Right lobe of liver (tissue), 6 donors: ENCODE data around the gene PCNT. TPM values are rescaled to one million over a fixed set of nuclear protein-coding genes. Genes with fewer than 3 reads are reported as not detected.

Experiments used
- ATAC-seq, 4 donors: fragments of 200-7000 bp; cut with Tn5 transposase; one replicate each; pipeline ENCODE4 v1.9.1; 2020; ENCODE audit warnings: mild to moderate bottlenecking in 4 of 4, moderate library complexity in 4 of 4
- DNase-seq, 3 donors: peaks; one replicate each; pipeline ENCODE4 v3.0.0-alpha.2; 2020
- H3K27ac ChIP-seq, 3 donors: fragments of 200-600 bp; one replicate each; pipeline ENCODE4 v1.8.0; 2022
- H3K27me3 ChIP-seq, 2 donors: fragments of 200-600 bp; one replicate each; pipeline ENCODE4 v1.8.0; 2022
- H3K36me3 ChIP-seq, 4 donors: fragments of 200-600 bp; sonication (generic) in 1 of 4; one replicate each; pipeline versions ENCODE4 v1.5.1 to v1.8.0; 2017 to 2022; ENCODE audit warnings: control low read depth in 1 of 4
- H3K4me1 ChIP-seq, 4 donors: fragments of 200-600 bp; sonication (generic) in 1 of 4; one replicate each; pipeline versions ENCODE4 v1.5.1 to v1.8.0; 2017 to 2022; ENCODE audit warnings: control low read depth in 1 of 4
- H3K4me3 ChIP-seq, 3 donors: fragments of 200-600 bp; one replicate each; pipeline ENCODE4 v1.8.0; 2022
- H3K9me3 ChIP-seq, 4 donors: fragments of 200-600 bp; sonication (generic) in 1 of 4; one replicate each; pipeline versions ENCODE4 v1.5.1 to v1.8.0; 2017 to 2022; ENCODE audit warnings: control low read depth in 1 of 4
- POLR2A ChIP-seq: fragments of 450-650 bp; IDR thresholded peaks from one replicate; pipeline ENCODE4 v1.6.1; 2017; ENCODE audit warnings: antibody characterized with exemption, mild to moderate bottlenecking
- WGBS: methylation state at CpG from one replicate; pipeline ENCODE4 v1.1.6; 2018; ENCODE audit warnings: low coverage, low lambda C conversion rate; ENCODE audit not compliant: insufficient coverage; ENCODE audit errors: missing lambda C conversion rate; 5-methylcytosine and 5-hydroxymethylcytosine counted together
- intact Hi-C, 2 donors: fragments of 100-400 bp; cut with DNase I; formaldehyde crosslinking; loops; one replicate each; pipeline versions ENCODE4 v1.11.2 to v1.14.1; 2022
- total RNA-seq, 6 experiments: library from RNA; depleted of rRNA in 2 of 6; stranded (reverse); fragments of >200 nt in 2 of 6; fragmentation: NEBNext Ultra II Directional in 3 of 6; extraction: Animal tissue kit (Norgen Biotek cat#: 25700) in 3 of 6; gene quantifications; one replicate each; pipeline versions ENCODE4 v1.1.0 to v1.2.4, GENCODE V29; 2016 to 2023
- TF ChIP-seq, protein P1 (sequence below), 4 donors: fragments of 200-600 bp in 3 of 4; fragments of 450-650 bp in 1 of 4; IDR thresholded peaks; one replicate each; pipeline versions ENCODE4 v1.5.1 to v1.8.0; 2016 to 2022; ENCODE audit warnings: antibody characterized with exemption in 4 of 4, mild to moderate bottlenecking in 2 of 4
- donor health status: DM: no; HTN: yes; CAD: no.
- donor health status: DM: no; HTN: no; CAD: no.
- donor health status: DM: no; HTN: no; CAD: no.
- donor health status: DM: no; HTN: yes; CAD: no.
- donor health status: DM: no; HTN: yes; CAD: no.

Gene PCNT
- total RNA-seq, 6 experiments from 2014 or later: 9.9 to 18.2 (median 14.1) TPM

DNA sequence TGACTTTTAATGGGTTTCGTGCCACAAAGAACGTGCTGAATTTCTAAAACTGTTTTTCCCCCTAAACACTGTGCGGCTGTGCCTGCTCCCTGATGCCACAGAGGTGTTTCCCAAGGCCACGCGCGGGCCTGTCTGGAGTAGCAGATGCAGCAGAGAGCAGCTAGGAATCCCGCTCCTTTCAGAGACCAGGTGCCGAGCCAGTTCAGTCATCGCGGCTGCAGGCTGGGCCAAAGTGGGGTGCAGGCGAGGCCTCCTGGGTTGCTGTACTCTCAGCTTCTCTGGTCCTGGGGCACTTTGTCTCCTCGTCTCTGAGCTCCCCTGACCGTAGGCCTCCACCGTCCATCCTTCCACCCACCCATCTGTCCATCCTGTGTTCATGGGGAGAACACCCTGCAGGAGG, 117.4 kb downstream of the PCNT start:
- ATAC-seq: no peak
- Histone ChIP-seq H3K27me3 (no peaks in the 10 kb centered on the region), H3K36me3 (peaks cover 0 to 50% (median 9%) of the 10 kb centered on the region in 4 donors), H3K9me3 (no peaks in the 10 kb centered on the region), H3K27ac (no peak overlapping the region), H3K4me3 (no peak overlapping the region), H3K4me1 (no peaks in the 10 kb centered on the region)
- intact Hi-C loops: no loop called here
- no peak for DNase-seq
- 96% methylated on average over 3 of the region's 14 CpGs for WGBS
- TF ChIP-seq POLR2A: no peak
- TF ChIP-seq, protein P1, sequence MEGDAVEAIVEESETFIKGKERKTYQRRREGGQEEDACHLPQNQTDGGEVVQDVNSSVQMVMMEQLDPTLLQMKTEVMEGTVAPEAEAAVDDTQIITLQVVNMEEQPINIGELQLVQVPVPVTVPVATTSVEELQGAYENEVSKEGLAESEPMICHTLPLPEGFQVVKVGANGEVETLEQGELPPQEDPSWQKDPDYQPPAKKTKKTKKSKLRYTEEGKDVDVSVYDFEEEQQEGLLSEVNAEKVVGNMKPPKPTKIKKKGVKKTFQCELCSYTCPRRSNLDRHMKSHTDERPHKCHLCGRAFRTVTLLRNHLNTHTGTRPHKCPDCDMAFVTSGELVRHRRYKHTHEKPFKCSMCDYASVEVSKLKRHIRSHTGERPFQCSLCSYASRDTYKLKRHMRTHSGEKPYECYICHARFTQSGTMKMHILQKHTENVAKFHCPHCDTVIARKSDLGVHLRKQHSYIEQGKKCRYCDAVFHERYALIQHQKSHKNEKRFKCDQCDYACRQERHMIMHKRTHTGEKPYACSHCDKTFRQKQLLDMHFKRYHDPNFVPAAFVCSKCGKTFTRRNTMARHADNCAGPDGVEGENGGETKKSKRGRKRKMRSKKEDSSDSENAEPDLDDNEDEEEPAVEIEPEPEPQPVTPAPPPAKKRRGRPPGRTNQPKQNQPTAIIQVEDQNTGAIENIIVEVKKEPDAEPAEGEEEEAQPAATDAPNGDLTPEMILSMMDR (IDR thresholded peaks at IDR 0.05): no peak

DNA sequence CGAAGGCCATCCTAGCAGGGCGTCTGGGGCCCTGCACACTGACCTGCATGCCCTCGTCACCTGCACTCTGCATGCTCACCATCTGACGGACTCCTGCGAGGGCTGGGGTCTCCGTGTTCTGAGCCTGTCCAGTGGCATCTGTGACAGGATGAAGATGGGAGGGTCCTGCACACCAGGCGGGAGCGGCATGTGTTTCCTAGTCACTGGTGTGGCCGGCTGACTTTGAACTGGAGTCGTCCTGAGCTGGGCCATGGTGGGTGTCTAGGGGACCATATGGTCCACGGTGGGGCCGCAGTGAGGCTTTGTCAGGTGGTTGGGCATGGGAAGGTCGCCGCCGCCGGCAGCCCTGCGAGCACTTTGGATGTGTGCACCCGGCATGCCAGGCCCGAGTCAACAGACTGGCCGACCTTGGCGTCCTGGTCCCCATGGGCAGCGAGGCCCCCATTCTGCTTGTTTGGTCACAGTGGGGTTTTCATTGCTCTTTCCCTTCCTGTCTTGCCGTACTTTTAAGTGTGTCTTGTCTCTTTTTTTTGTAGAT, 118.1 kb downstream of the PCNT start:
- no peaks in the 10 kb centered on the region for H3K4me1 ChIP-seq
- no peaks in the 10 kb centered on the region for H3K27me3 ChIP-seq
- DNase-seq (no peak), ATAC-seq (no peak)
- intact Hi-C loops: no loop called here
- H3K4me3 ChIP-seq: no peak overlapping the region
- no peaks in the 10 kb centered on the region for H3K9me3 ChIP-seq
- no peak overlapping the region for H3K27ac ChIP-seq
- WGBS: 90% methylated on average over 4 of the region's 23 CpGs
- TF ChIP-seq POLR2A: no peak
- TF ChIP-seq, protein P1 (IDR thresholded peaks at IDR 0.05): no peak
- H3K36me3 ChIP-seq: peaks cover 0 to 46% (median 7%) of the 10 kb centered on the region in 4 donors

DNA sequence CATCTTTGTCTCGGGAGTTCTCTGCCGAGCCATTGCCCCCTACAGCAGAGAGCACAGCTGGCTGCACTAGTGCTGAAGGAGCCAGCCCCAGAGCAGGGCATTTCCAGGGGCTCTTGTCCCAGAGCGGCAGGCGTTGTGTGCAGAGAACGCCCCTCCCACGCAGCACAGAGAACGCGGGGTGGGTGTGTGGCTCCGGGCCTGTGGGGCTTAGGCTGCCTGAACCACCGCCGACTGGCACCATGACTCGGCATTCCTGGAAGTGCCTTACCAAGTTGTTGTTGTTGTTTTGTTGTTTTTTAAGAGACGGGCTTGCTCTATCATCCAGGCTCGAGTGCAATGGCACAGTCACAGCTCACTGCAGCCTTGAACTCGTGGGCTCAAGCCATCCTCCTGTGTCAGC, 119.0 kb downstream of the PCNT start:
- intact Hi-C loops: no loop called here
- WGBS: 87% methylated on average over 12 of the region's 15 CpGs
- Histone ChIP-seq H3K4me1 (peaks cover 0 to 8% (median 0%) of the 10 kb centered on the region in 4 donors), H3K27ac (no peak overlapping the region), H3K9me3 (no peaks in the 10 kb centered on the region), H3K4me3 (no peak overlapping the region), H3K27me3 (no peaks in the 10 kb centered on the region), H3K36me3 (peaks cover 0 to 44% (median 7%) of the 10 kb centered on the region in 4 donors)
- DNase-seq: no peak
- no peak for TF ChIP-seq POLR2A
- TF ChIP-seq, protein P1 (IDR thresholded peaks at IDR 0.05): no peak
- no peak for ATAC-seq

DNA sequence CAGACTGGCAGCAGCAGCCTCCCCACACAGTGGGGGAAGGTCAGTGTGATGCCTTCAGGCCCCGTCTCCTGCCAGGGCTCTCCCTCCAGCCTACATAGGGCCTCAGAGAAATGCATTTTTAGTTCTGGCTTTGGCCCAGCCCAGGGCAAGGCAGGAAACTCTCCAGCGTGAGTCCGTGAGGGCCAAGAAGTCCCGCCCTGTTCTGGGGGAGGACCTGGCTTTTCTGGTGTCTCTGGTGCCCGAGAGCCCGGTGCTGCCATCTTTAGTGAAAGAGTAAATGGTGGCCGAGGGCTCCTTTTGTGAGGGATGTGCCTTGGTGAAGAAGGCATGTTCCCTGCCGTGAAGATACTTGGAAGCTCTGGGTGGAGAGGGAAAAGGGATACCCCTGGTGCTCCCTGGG, 120.0 kb downstream of the PCNT start:
- Histone ChIP-seq H3K36me3 (peaks cover 0 to 38% (median 6%) of the 10 kb centered on the region in 4 donors), H3K9me3 (no peaks in the 10 kb centered on the region), H3K27ac (no peak overlapping the region), H3K4me1 (peaks cover 0 to 11% (median 0%) of the 10 kb centered on the region in 4 donors), H3K27me3 (no peaks in the 10 kb centered on the region), H3K4me3 (no peak overlapping the region)
- DNase-seq (no peak), ATAC-seq (no peak)
- WGBS: 88% methylated on average over 4 of the region's 8 CpGs
- TF ChIP-seq, protein P1 (IDR thresholded peaks at IDR 0.05): no peak
- no peak for TF ChIP-seq POLR2A
- intact Hi-C loops: no loop called here
